B cell (primary cell): ENCODE measurements around the gene ACTR1B.

Experiments used
- EZH2 ChIP-seq: IDR thresholded peaks from 2 replicates; pipeline ENCODE4 v1.6.1; 2012; ENCODE audit warnings: borderline replicate concordance, low read depth, mild to moderate bottlenecking, moderate library complexity, low read length; ENCODE audit not compliant: insufficient read depth, poor library complexity, severe bottlenecking
- TF ChIP-seq, protein P1 (sequence below): fragments of 200-600 bp; IDR thresholded peaks from one replicate; pipeline ENCODE4 v1.8.0; 2022; ENCODE audit warnings: antibody characterized with exemption, mild to moderate bottlenecking

DNA sequence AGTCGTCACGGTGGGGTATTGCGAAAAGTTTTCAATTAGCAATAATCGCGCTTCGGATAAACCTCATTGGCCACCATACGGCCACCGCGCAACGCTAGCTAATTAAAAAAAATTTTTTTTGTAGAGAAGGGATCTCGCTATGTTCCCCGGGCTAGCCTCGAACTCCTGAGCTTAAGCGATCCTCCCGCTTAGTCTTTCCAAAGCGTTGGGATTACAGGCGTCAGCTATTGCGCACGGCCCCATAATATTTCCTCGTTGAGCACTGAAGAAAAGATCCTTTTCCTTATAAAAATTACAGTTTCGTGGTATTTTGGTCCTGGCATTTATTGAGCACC is 759 bp upstream of the ACTR1B start:
- TF ChIP-seq, protein P1, sequence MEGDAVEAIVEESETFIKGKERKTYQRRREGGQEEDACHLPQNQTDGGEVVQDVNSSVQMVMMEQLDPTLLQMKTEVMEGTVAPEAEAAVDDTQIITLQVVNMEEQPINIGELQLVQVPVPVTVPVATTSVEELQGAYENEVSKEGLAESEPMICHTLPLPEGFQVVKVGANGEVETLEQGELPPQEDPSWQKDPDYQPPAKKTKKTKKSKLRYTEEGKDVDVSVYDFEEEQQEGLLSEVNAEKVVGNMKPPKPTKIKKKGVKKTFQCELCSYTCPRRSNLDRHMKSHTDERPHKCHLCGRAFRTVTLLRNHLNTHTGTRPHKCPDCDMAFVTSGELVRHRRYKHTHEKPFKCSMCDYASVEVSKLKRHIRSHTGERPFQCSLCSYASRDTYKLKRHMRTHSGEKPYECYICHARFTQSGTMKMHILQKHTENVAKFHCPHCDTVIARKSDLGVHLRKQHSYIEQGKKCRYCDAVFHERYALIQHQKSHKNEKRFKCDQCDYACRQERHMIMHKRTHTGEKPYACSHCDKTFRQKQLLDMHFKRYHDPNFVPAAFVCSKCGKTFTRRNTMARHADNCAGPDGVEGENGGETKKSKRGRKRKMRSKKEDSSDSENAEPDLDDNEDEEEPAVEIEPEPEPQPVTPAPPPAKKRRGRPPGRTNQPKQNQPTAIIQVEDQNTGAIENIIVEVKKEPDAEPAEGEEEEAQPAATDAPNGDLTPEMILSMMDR: no peak
- TF ChIP-seq EZH2: no peak
